HEK293 (cell line): Measurements from ENCODE around the gene TNN.

Source experiments
- CTCF ChIA-PET: fragments of 350-600 bp; formaldehyde crosslinking; extraction: SDS; loops from one replicate; lab custom pipeline; 2021; ENCODE audit warnings: antibody characterized with exemption; lab: Yijun Ruan, JAX
- POLR2A ChIA-PET: fragments of 300-600 bp; formaldehyde crosslinking; extraction: SDS; loops from one replicate; lab custom pipeline; 2020; ENCODE audit warnings: antibody characterized with exemption, inconsistent platforms; lab: Yijun Ruan, JAX
- H3K27ac ChIP-seq: fragments of 200-500 bp; sonication (Bioruptor generic); 2 replicates; pipeline ENCODE4 v1.5.1; 2014; ENCODE audit warnings: low read depth, low read length, control low read depth, inconsistent platforms; ENCODE audit errors: extremely low read depth
- H3K36me3 ChIP-seq, 2 experiments: fragments of 200-500 bp in 1 of 2; sonication (Bioruptor generic) in 1 of 2; 1 replicate in 1 of 2; 2 replicates in 1 of 2; pipeline ENCODE4 v1.5.1; 2014 to 2017; ENCODE audit warnings: inconsistent platforms in 2 of 2, low read length in 2 of 2; ENCODE audit not compliant: control insufficient read depth in 2 of 2, insufficient read depth in 1 of 2
- H3K4me1 ChIP-seq: fragments of 200-500 bp; sonication (Bioruptor generic); 2 replicates; pipeline ENCODE4 v1.5.1; 2014; ENCODE audit warnings: mild to moderate bottlenecking, low read length, inconsistent platforms; ENCODE audit not compliant: control insufficient read depth, insufficient read depth
- H3K4me3 ChIP-seq: 2 replicates; pipeline ENCODE4 v1.5.1; 2011; ENCODE audit warnings: low read depth, mild to moderate bottlenecking, control low read depth, low read length, moderate library complexity
- H3K9me3 ChIP-seq: fragments of 200-500 bp; sonication (Bioruptor generic); 2 replicates; pipeline ENCODE4 v1.5.1; 2014; ENCODE audit warnings: low read depth, low read length, inconsistent platforms; ENCODE audit not compliant: control insufficient read depth, insufficient read depth
- AEBP2 ChIP-seq: fragments of 450-650 bp; formaldehyde crosslinking; IDR thresholded peaks from 2 replicates; pipeline ENCODE4 v1.5.1; 2016; ENCODE audit warnings: missing biosample characterization, missing genetic modification characterization, borderline replicate concordance
- CTCF ChIP-seq: fragments of 450-650 bp; formaldehyde crosslinking; IDR thresholded peaks from 2 replicates; pipeline ENCODE4 v1.5.1; 2016; ENCODE audit warnings: missing biosample characterization, missing genetic modification characterization
- GLIS1 ChIP-seq: fragments of 450-650 bp; formaldehyde crosslinking; IDR thresholded peaks from 2 replicates; pipeline ENCODE4 v1.5.1; 2016; ENCODE audit warnings: missing biosample characterization, missing genetic modification characterization
- HIC1 ChIP-seq: fragments of 450-650 bp; formaldehyde crosslinking; IDR thresholded peaks from 2 replicates; pipeline ENCODE4 v1.5.1; 2016; ENCODE audit warnings: missing biosample characterization, missing genetic modification characterization
- HOXC10 ChIP-seq: sonication (generic); formaldehyde crosslinking; IDR thresholded peaks from 2 replicates; pipeline ENCODE4 v1.8.1; 2023; ENCODE audit warnings: mild to moderate bottlenecking, missing genetic modification reagents
- PATZ1 ChIP-seq: fragments of 450-650 bp; formaldehyde crosslinking; IDR thresholded peaks from 2 replicates; pipeline ENCODE4 v1.5.1; 2016; ENCODE audit warnings: missing biosample characterization, missing genetic modification characterization
- SP7 ChIP-seq: fragments of 450-650 bp; formaldehyde crosslinking; IDR thresholded peaks from 2 replicates; pipeline ENCODE4 v1.5.1; 2016; ENCODE audit warnings: missing biosample characterization, missing genetic modification characterization
- YY1 ChIP-seq: fragments of 450-650 bp; formaldehyde crosslinking; IDR thresholded peaks from 2 replicates; pipeline ENCODE4 v1.5.1; 2018; ENCODE audit warnings: missing biosample characterization, missing genetic modification characterization
- ZBTB26 ChIP-seq: fragments of 450-650 bp; formaldehyde crosslinking; optimal IDR thresholded peaks from 2 replicates; pipeline ENCODE3; 2016; ENCODE audit warnings: missing biosample characterization, mild to moderate bottlenecking, missing genetic modification characterization
- ZBTB49 ChIP-seq: fragments of 450-650 bp; formaldehyde crosslinking; IDR thresholded peaks from 2 replicates; pipeline ENCODE4 v1.5.1; 2016; ENCODE audit warnings: missing biosample characterization, missing genetic modification characterization, low read depth
- ZNF114 ChIP-seq: fragments of 450-650 bp; formaldehyde crosslinking; IDR thresholded peaks from 2 replicates; pipeline ENCODE4 v1.5.0; 2017; ENCODE audit warnings: missing biosample characterization, missing genetic modification characterization
- ZNF133 ChIP-seq: fragments of 450-650 bp; formaldehyde crosslinking; IDR thresholded peaks from 2 replicates; pipeline ENCODE4 v1.5.1; 2016; ENCODE audit warnings: missing biosample characterization, missing genetic modification characterization
- ZNF140 ChIP-seq: fragments of 450-650 bp; formaldehyde crosslinking; IDR thresholded peaks from 2 replicates; pipeline ENCODE4 v1.5.1; 2016; ENCODE audit warnings: missing biosample characterization, missing genetic modification characterization
- ZNF16 ChIP-seq: fragments of 450-650 bp; formaldehyde crosslinking; IDR thresholded peaks from 2 replicates; pipeline ENCODE4 v1.5.1; 2016; ENCODE audit warnings: low read depth, missing biosample characterization, missing genetic modification characterization
- ZNF223 ChIP-seq: fragments of 450-650 bp; formaldehyde crosslinking; IDR thresholded peaks from 2 replicates; pipeline ENCODE4 v1.5.1; 2016; ENCODE audit warnings: missing biosample characterization, missing genetic modification characterization
- ZNF274 ChIP-seq, 2 experiments: fragments of 200-500 bp in 1 of 2; fragments of 450-650 bp in 1 of 2; sonication (Bioruptor generic) in 1 of 2; formaldehyde crosslinking in 1 of 2; IDR thresholded peaks; 2 replicates each; pipeline versions ENCODE4 v1.5.1 to v1.6.1; 2014 to 2016; ENCODE audit warnings: borderline replicate concordance in 1 of 2, inconsistent platforms in 1 of 2, low read length in 1 of 2, missing biosample characterization in 1 of 2, missing genetic modification characterization in 1 of 2
- ZNF391 ChIP-seq: fragments of 450-650 bp; formaldehyde crosslinking; IDR thresholded peaks from 2 replicates; pipeline ENCODE4 v1.5.1; 2016; ENCODE audit warnings: low read depth, missing biosample characterization, missing genetic modification characterization, borderline replicate concordance
- ZNF488 ChIP-seq: fragments of 450-650 bp; formaldehyde crosslinking; IDR thresholded peaks from 2 replicates; pipeline ENCODE4 v1.5.1; 2016; ENCODE audit warnings: missing biosample characterization, missing genetic modification characterization
- ZNF530 ChIP-seq: fragments of 450-650 bp; formaldehyde crosslinking; IDR thresholded peaks from 2 replicates; pipeline ENCODE4 v1.5.1; 2016; ENCODE audit warnings: low read depth, missing biosample characterization, missing genetic modification characterization
- ZNF600 ChIP-seq: fragments of 450-650 bp; formaldehyde crosslinking; IDR thresholded peaks from 2 replicates; pipeline ENCODE4 v1.5.1; 2016; ENCODE audit warnings: missing biosample characterization, missing genetic modification characterization

The TNN gene

GRCh38 chr1:175167861-175168260, 100.2 kb downstream of the TNN start:
- H3K9me3 ChIP-seq: no peaks in the 10 kb centered on the region
- H3K36me3 ChIP-seq: no peaks in the 10 kb centered on the region
- no peak overlapping the region for H3K4me3 ChIP-seq
- H3K27ac ChIP-seq: no peak overlapping the region
- CTCF ChIA-PET: interaction anchor here (0.5 to 1.8 kb wide), 4 partner anchors 13 to 150 kb away, joined by 3 to 5 read pairs (median 4); no protein-coding TSS in a partner anchor
- TF ChIP-seq SP7 (tag by site-specific recombination) (no peak), ZBTB26 (no peak), ZNF223 (tag by site-specific recombination) (no peak), ZNF600 (tag by site-specific recombination) (no peak), GLIS1 (tag by site-specific recombination) (no peak), AEBP2 (tag by site-specific recombination) (no peak), ZNF274 (IDR thresholded peaks at IDR 0.05; ENCODE audit: low read length) (no peak), ZNF274 (tag by site-specific recombination; IDR thresholded peaks at IDR 0.05; ENCODE audit: borderline replicate concordance) (no peak), ZNF391 (tag by site-specific recombination) (no peak), HIC1 (tag by site-specific recombination) (no peak), CTCF (tag by site-specific recombination) (no peak), ZNF488 (tag by site-specific recombination) (no peak), ZNF114 (no peak), PATZ1 (tag by site-specific recombination) (no peak)
- peaks cover 5% of the 10 kb centered on the region; the same call in 1 of the 2 replicates for H3K4me1 ChIP-seq
- POLR2A ChIA-PET: no interaction called here

- H3K9me3 ChIP-seq: no peaks in the 10 kb centered on the region
- ChIA-PET POLR2A (no interaction called here), CTCF (interaction anchor here (1.0 to 1.8 kb wide), 3 partner anchors 14 to 139 kb away, joined by 3 to 5 read pairs (median 4); no protein-coding TSS in a partner anchor)
- H3K4me1 ChIP-seq: peaks cover 5% of the 10 kb centered on the region; the same call in 1 of the 2 replicates
- no peak overlapping the region for H3K27ac ChIP-seq
- no peaks in the 10 kb centered on the region for H3K36me3 ChIP-seq
- no peak overlapping the region for H3K4me3 ChIP-seq
- TF ChIP-seq ZNF133 (tag by site-specific recombination) (no peak), ZNF16 (tag by site-specific recombination) (no peak), ZNF140 (tag by site-specific recombination) (no peak), ZBTB49 (tag by site-specific recombination) (no peak), HOXC10 (CRISPR knock-in tag) (no peak), ZNF530 (no peak), YY1 (tag by site-specific recombination) (no peak)
Measured at GRCh38 chr1:175168782-175169181, 101.1 kb downstream of the TNN start.
